Progenitor cell of endocrine pancreas (in vitro differentiated cells): ENCODE data around the gene ANKRD65. TPM values are rescaled to one million over a fixed set of nuclear protein-coding genes. Genes with fewer than 3 reads are reported as not detected.

Experiments used
- DNase-seq: peaks from one replicate; pipeline ENCODE4 v3.0.0; 2021; ENCODE audit warnings: low spot score; ENCODE audit not compliant: unreplicated experiment
- H3K27ac Mint-ChIP-seq: 2 replicates; pipeline ENCODE4 v1.8.0; 2021; ENCODE audit warnings: mild to moderate bottlenecking, moderate library complexity, mixed read lengths
- H3K27me3 Mint-ChIP-seq: 2 replicates; pipeline ENCODE4 v1.8.0; 2021; ENCODE audit warnings: mixed read lengths
- H3K36me3 Mint-ChIP-seq: 2 replicates; pipeline ENCODE4 v1.8.0; 2022; ENCODE audit warnings: mixed read lengths; ENCODE audit not compliant: insufficient read depth
- H3K4me1 Mint-ChIP-seq: 2 replicates; pipeline ENCODE4 v1.8.0; 2021; ENCODE audit warnings: low read depth, mixed read lengths
- H3K4me3 Mint-ChIP-seq: 2 replicates; pipeline ENCODE4 v1.8.0; 2021; ENCODE audit warnings: low read depth, mild to moderate bottlenecking, moderate library complexity, mixed read lengths
- H3K9me3 Mint-ChIP-seq: 2 replicates; pipeline ENCODE4 v1.8.0; 2021; ENCODE audit warnings: low read depth, mixed read lengths
- CTCF ChIP-seq: fragments of 200-600 bp; sonication (generic); IDR thresholded peaks from one replicate; pipeline ENCODE4 v1.5.0; 2021; ENCODE audit warnings: antibody characterized with exemption, mild to moderate bottlenecking; ENCODE audit not compliant: unreplicated experiment
- total RNA-seq: library from RNA; stranded (reverse); gene quantifications from 2 replicates; pipeline ENCODE4 v1.2.1, GENCODE V29; 2021

The ANKRD65 gene
- total RNA-seq, 1 donor from 2014 or later, result 15.1 TPM

- peak overlapping the region; percentile 89 for H3K4me3 Mint-ChIP-seq
- TF ChIP-seq CTCF, result no peak
- H3K27me3 Mint-ChIP-seq, result no peaks in the 10 kb centered on the region
- peaks cover 24% of the 10 kb centered on the region for H3K36me3 Mint-ChIP-seq
- peaks cover 16% of the 10 kb centered on the region for H3K4me1 Mint-ChIP-seq
- H3K9me3 Mint-ChIP-seq, result no peaks in the 10 kb centered on the region
- peak overlapping the region; percentile 88 for H3K27ac Mint-ChIP-seq
- no peak for DNase-seq
Measured at GRCh38 chr1:1399872-1400575, 21.1 kb downstream of the ANKRD65 start.

GRCh38 chr1:1399187-1399871 lies 21.7 kb downstream of the ANKRD65 start, which contains the start of gene CCNL2:
CCNL2 (minus strand) TSS chr1:1399335; CDS start chr1:1399306, 29 bp downstream.
- Mint-ChIP-seq H3K9me3 (no peaks in the 10 kb centered on the region), H3K27ac (peak within 1 kb of the TSS; percentile 89), H3K27me3 (no peaks in the 10 kb centered on the region), H3K36me3 (peaks cover 25% of the 10 kb centered on the region), H3K4me1 (peaks cover 16% of the 10 kb centered on the region), H3K4me3 (peak within 1 kb of the TSS; percentile 89)
- DNase-seq, result peak; percentile 99
- TF ChIP-seq CTCF, result peak; percentile 63

GRCh38 chr1:1398677-1399186 lies 22.3 kb downstream of the ANKRD65 start:
- no peak for TF ChIP-seq CTCF
- no peaks in the 10 kb centered on the region for H3K27me3 Mint-ChIP-seq
- no peak for DNase-seq
- peaks cover 16% of the 10 kb centered on the region for H3K4me1 Mint-ChIP-seq
- H3K4me3 Mint-ChIP-seq, result peak overlapping the region; percentile 89
- peaks cover 26% of the 10 kb centered on the region for H3K36me3 Mint-ChIP-seq
- H3K9me3 Mint-ChIP-seq, result no peaks in the 10 kb centered on the region
- H3K27ac Mint-ChIP-seq, result peak overlapping the region; percentile 89

GRCh38 chr1:1397839-1398523 lies 23.1 kb downstream of the ANKRD65 start:
- H3K27ac Mint-ChIP-seq, result peak overlapping the region; percentile 89

More at GRCh38 chr1:1397839-1398523, 23.1 kb downstream of the ANKRD65 start:
- Mint-ChIP-seq H3K36me3 (peaks cover 23% of the 10 kb centered on the region), H3K4me3 (peak overlapping the region; percentile 89), H3K27me3 (no peaks in the 10 kb centered on the region), H3K4me1 (peaks cover 16% of the 10 kb centered on the region), H3K9me3 (no peaks in the 10 kb centered on the region)
- TF ChIP-seq CTCF, result no peak
- no peak for DNase-seq
